Naive thymus-derived CD4-positive, alpha-beta T cell (primary cell): ENCODE results near the gene SNX1. TPM values are rescaled to one million over a fixed set of nuclear protein-coding genes. Genes with fewer than 3 reads are reported as not detected.

Experiments used
- polyA plus RNA-seq, 2 donors: library from polyadenylated mRNA; unstranded; fragments of 300-500 nt; fragmentation: Illumina TruSeq; gene quantifications; one replicate each; pipeline ENCODE4 v1.2.3, GENCODE V29; 2021
- total RNA-seq, 6 experiments: library from RNA in 5 of 6; stranded (reverse) in 5 of 6; gene quantifications; 1 replicate in 5 of 6; 2 replicates in 1 of 6; pipeline ENCODE4 v1.2.3 and lab custom pipeline; 2021 to 2026

Gene SNX1
- total and polyA plus RNA-seq, 7 experiments from 2014 or later: 61.3 to 161 (median 120) TPM

Other genes starting within 250 kb of the SNX1 start
- gene DAPK2, start 49.5 kb upstream of the SNX1 start, total RNA-seq: 1 to 10 TPM in 3 of 5 experiments, under 1 TPM in 1, not detected in 1; 0.46 to 9.3 (median 4.2) TPM
- not detected for gene DAPK2, start 49.5 kb upstream of the SNX1 start, polyA plus RNA-seq
- 10 to 100 TPM; 19.2 to 66.8 (median 28.0) TPM for gene CIAO2A, start 2.1 kb upstream of the SNX1 start, total RNA-seq
- 10 to 100 TPM; 52.8 to 92.1 TPM for gene CIAO2A, start 2.1 kb upstream of the SNX1 start, polyA plus RNA-seq
- gene SNX22, start 55.7 kb downstream of the SNX1 start, total RNA-seq: 1 to 10 TPM in 3 of 5 experiments, under 1 TPM in 2; 0.19 to 1.6 (median 1.2) TPM
- gene SNX22, start 55.7 kb downstream of the SNX1 start, polyA plus RNA-seq: under 1 TPM; 0.87 to 0.93 TPM
- 100 to 1,000 TPM; 160 to 530 (median 184) TPM for gene PPIB, start 67.0 kb downstream of the SNX1 start, total RNA-seq
- 100 to 1,000 TPM; 476 to 557 TPM for gene PPIB, start 67.0 kb downstream of the SNX1 start, polyA plus RNA-seq